Hepatocyte (in vitro differentiated cells): ENCODE data around the gene VWF.

Experiments
- EZH2 ChIP-seq: fragments of 200-600 bp; sonication (generic); IDR thresholded peaks from 2 replicates; pipeline ENCODE4 v1.6.1; 2016; ENCODE audit warnings: antibody characterized with exemption, mild to moderate bottlenecking, borderline replicate concordance
- EZH2phosphoT487 ChIP-seq: fragments of 200-600 bp; sonication (generic); IDR thresholded peaks from one replicate; pipeline ENCODE4 v1.6.1; 2018; ENCODE audit warnings: antibody characterized with exemption, mild to moderate bottlenecking, low read depth, moderate library complexity; ENCODE audit not compliant: unreplicated experiment, severe bottlenecking
- TF ChIP-seq, protein P1 (sequence below): fragments of 200-600 bp; sonication (generic); IDR thresholded peaks from 2 replicates; pipeline ENCODE4 v1.5.1; 2016; ENCODE audit warnings: antibody characterized with exemption, mild to moderate bottlenecking; ENCODE audit not compliant: poor library complexity

DNA sequence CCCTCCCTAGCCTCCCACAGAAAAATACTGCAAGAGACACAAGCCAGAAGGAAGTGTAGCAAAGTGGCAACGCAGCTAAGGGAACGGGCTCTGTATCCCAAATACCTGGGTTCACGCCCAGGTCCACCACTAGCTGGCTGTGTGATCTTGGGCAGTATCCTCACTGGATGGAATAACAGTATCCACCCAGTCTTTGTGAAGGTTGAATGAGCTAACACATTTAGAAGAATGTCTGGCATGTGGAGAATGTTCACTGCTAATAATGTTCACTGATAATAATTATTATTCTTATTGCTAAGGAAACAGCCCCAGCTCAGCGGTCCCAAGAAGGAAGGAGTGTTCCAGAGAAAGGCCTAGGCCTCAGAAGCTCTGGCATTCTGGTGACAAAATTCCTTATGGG lies 70.9 kb downstream of the VWF start:
- TF ChIP-seq EZH2 (no peak), EZH2phosphoT487 (no peak)
- TF ChIP-seq, protein P1, sequence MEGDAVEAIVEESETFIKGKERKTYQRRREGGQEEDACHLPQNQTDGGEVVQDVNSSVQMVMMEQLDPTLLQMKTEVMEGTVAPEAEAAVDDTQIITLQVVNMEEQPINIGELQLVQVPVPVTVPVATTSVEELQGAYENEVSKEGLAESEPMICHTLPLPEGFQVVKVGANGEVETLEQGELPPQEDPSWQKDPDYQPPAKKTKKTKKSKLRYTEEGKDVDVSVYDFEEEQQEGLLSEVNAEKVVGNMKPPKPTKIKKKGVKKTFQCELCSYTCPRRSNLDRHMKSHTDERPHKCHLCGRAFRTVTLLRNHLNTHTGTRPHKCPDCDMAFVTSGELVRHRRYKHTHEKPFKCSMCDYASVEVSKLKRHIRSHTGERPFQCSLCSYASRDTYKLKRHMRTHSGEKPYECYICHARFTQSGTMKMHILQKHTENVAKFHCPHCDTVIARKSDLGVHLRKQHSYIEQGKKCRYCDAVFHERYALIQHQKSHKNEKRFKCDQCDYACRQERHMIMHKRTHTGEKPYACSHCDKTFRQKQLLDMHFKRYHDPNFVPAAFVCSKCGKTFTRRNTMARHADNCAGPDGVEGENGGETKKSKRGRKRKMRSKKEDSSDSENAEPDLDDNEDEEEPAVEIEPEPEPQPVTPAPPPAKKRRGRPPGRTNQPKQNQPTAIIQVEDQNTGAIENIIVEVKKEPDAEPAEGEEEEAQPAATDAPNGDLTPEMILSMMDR = no peak
